CD14-positive monocyte (primary cell): ENCODE measurements around the gene SOX15. TPM values are rescaled to one million over a fixed set of nuclear protein-coding genes. Genes with fewer than 3 reads are reported as not detected.

Experiments used
- DNase-seq, 3 donors: peaks; one replicate each; pipeline ENCODE4 v3.0.0-alpha.2; 2011 to 2022
- H2AFZ ChIP-seq: 2 replicates; pipeline ENCODE4 v1.6.0; 2012; ENCODE audit warnings: mild to moderate bottlenecking, low read depth, low read length, inconsistent platforms; ENCODE audit not compliant: insufficient read depth, poor library complexity, severe bottlenecking
- H3K27ac ChIP-seq, 2 donors: 1 replicate in 1 of 2; 2 replicates in 1 of 2; pipeline ENCODE4 v1.5.1; 2012 to 2013; ENCODE audit warnings: low read length in 2 of 2, control low read depth in 1 of 2, inconsistent platforms in 1 of 2, low read depth in 1 of 2, mild to moderate bottlenecking in 1 of 2
- H3K27me3 ChIP-seq, 2 donors: one replicate each; pipeline versions ENCODE4 v1.6.0 to v1.6.1; 2011 to 2013; ENCODE audit warnings: low read length in 2 of 2; ENCODE audit not compliant: control insufficient read depth in 2 of 2, insufficient read depth in 2 of 2
- H3K36me3 ChIP-seq, 2 donors: replicated peaks in 1 of 2; 1 replicate in 1 of 2; 2 replicates in 1 of 2; pipeline versions ENCODE4 v1.5.1 to v1.6.1; 2012 to 2013; ENCODE audit warnings: low read length in 2 of 2, control low read depth in 1 of 2, inconsistent platforms in 1 of 2, mild to moderate bottlenecking in 1 of 2; ENCODE audit not compliant: insufficient read depth in 2 of 2, control insufficient read depth in 1 of 2
- H3K4me1 ChIP-seq, 2 donors: 1 replicate in 1 of 2; 2 replicates in 1 of 2; pipeline versions ENCODE4 v1.5.1 to v1.6.1; 2012 to 2013; ENCODE audit warnings: low read length in 2 of 2, control low read depth in 1 of 2, inconsistent platforms in 1 of 2, mild to moderate bottlenecking in 1 of 2, moderate library complexity in 1 of 2; ENCODE audit not compliant: insufficient read depth in 2 of 2, control insufficient read depth in 1 of 2
- H3K4me2 ChIP-seq: replicated peaks from 2 replicates; pipeline ENCODE3; 2012; ENCODE audit warnings: low read length, moderate library complexity, mild to moderate bottlenecking; ENCODE audit not compliant: poor library complexity, severe bottlenecking; ENCODE audit errors: extremely low read depth
- H3K4me3 ChIP-seq, 3 experiments: fragments of 200-600 bp in 1 of 3; sonication (generic) in 1 of 3; replicated peaks in 1 of 3; 1 replicate in 2 of 3; 2 replicates in 1 of 3; pipeline ENCODE4 v1.5.1; 2011 to 2013; ENCODE audit warnings: low read length in 3 of 3, mild to moderate bottlenecking in 3 of 3, control low read depth in 2 of 3, low read depth in 2 of 3, inconsistent platforms in 1 of 3, moderate library complexity in 1 of 3
- H3K79me2 ChIP-seq: 2 replicates; pipeline ENCODE4 v1.6.0; 2012; ENCODE audit warnings: mild to moderate bottlenecking, control low read depth, inconsistent platforms, low read length, moderate library complexity; ENCODE audit not compliant: insufficient read depth
- H3K9ac ChIP-seq: 2 replicates; pipeline ENCODE4 v1.6.0; 2017; ENCODE audit warnings: low read length, mild to moderate bottlenecking; ENCODE audit not compliant: insufficient read depth, poor library complexity, severe bottlenecking
- H3K9me3 ChIP-seq, 2 donors: replicated peaks in 1 of 2; 1 replicate in 1 of 2; 2 replicates in 1 of 2; pipeline versions ENCODE4 v1.5.1 to v1.6.1; 2012 to 2013; ENCODE audit warnings: low read length in 2 of 2, control low read depth in 1 of 2; ENCODE audit not compliant: control insufficient read depth in 1 of 2, insufficient read depth in 1 of 2
- H4K20me1 ChIP-seq: 2 replicates; pipeline ENCODE4 v1.6.0; 2012; ENCODE audit warnings: mild to moderate bottlenecking, low read length, control low read depth, moderate library complexity; ENCODE audit not compliant: insufficient read depth
- H3K27ac Mint-ChIP-seq, 7 donors: one replicate each; pipeline ENCODE4 v1.8.0; 2020; ENCODE audit warnings: mild to moderate bottlenecking in 7 of 7, mixed read lengths in 7 of 7, moderate library complexity in 6 of 7, inconsistent platforms in 2 of 7
- H3K27me3 Mint-ChIP-seq, 3 donors: one replicate each; pipeline ENCODE4 v1.8.0; 2021 to 2022; ENCODE audit warnings: low read depth in 3 of 3, mild to moderate bottlenecking in 3 of 3, mixed read lengths in 3 of 3, moderate library complexity in 3 of 3, inconsistent platforms in 1 of 3
- H3K36me3 Mint-ChIP-seq, 2 donors: one replicate each; pipeline ENCODE4 v1.8.0; 2020; ENCODE audit warnings: mixed read lengths in 2 of 2, inconsistent platforms in 1 of 2, mild to moderate bottlenecking in 1 of 2
- H3K4me1 Mint-ChIP-seq: one replicate; pipeline ENCODE4 v1.8.0; 2020; ENCODE audit warnings: mild to moderate bottlenecking, mixed read lengths
- H3K4me3 Mint-ChIP-seq, 2 donors: one replicate each; pipeline ENCODE4 v1.8.0; 2020; ENCODE audit warnings: mild to moderate bottlenecking in 2 of 2, mixed read lengths in 2 of 2, moderate library complexity in 1 of 2
- H3K9me3 Mint-ChIP-seq, 7 donors: one replicate each; pipeline ENCODE4 v1.8.0; 2020 to 2022; ENCODE audit warnings: mixed read lengths in 7 of 7, mild to moderate bottlenecking in 6 of 7, moderate library complexity in 6 of 7, inconsistent platforms in 2 of 7
- WGBS: methylation state at CpG from one replicate; pipeline ENCODE4 v1.1.5; 2013; ENCODE audit warnings: missing lambda C conversion rate; ENCODE audit not compliant: insufficient coverage; 5-methylcytosine and 5-hydroxymethylcytosine counted together
- intact Hi-C, 2 donors: fragments of 100-400 bp; cut with micrococcal nuclease; formaldehyde crosslinking; loops; one replicate each; pipeline versions ENCODE4 v1.15.0 to v1.15.1; 2023
- polyA plus RNA-seq, 3 donors: library from polyadenylated mRNA; depleted of rRNA in 1 of 3; unstranded in 2 of 3; stranded (reverse) in 1 of 3; fragments of 300-500 nt in 2 of 3; fragments of >200 nt in 1 of 3; fragmentation: Illumina TruSeq in 2 of 3; gene quantifications; 1 replicate in 2 of 3; 2 replicates in 1 of 3; pipeline ENCODE4 v1.2.3, GENCODE V29; 2012 to 2021
- TF ChIP-seq, protein P1 (sequence below): fragments of 200-600 bp; IDR thresholded peaks from one replicate; pipeline ENCODE4 v1.8.0; 2022; ENCODE audit warnings: antibody characterized with exemption, mild to moderate bottlenecking

The SOX15 gene
- polyA plus RNA-seq, 3 donors = 0.86 to 1.2 (median 1.1) TPM

DNA sequence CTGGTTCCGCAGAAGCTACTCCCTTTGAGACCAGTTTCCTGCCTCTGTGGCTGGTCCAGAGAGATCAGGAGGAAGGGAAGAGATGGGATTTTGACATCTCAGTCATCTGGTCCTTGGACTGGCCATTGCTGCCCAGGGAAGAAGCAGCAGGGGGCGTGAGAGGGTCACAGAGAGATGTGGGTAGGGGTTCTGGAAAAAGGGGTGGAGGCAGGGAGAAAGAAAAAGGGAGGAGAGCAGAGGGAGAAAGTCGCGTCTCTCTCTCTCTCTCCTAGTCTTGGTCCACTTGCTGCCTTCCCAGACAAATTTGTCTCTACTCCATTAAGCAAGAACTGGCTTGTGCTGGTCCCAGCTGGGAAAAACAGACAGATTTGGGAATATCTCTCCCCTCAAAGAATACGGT is 44.5 kb upstream of the SOX15 start:
- H2AFZ ChIP-seq = no peak overlapping the region
- peak overlapping the region in 1 of 7 donors; percentile 70 for H3K27ac Mint-ChIP-seq
- intact Hi-C loops = no loop called here
- TF ChIP-seq, protein P1, sequence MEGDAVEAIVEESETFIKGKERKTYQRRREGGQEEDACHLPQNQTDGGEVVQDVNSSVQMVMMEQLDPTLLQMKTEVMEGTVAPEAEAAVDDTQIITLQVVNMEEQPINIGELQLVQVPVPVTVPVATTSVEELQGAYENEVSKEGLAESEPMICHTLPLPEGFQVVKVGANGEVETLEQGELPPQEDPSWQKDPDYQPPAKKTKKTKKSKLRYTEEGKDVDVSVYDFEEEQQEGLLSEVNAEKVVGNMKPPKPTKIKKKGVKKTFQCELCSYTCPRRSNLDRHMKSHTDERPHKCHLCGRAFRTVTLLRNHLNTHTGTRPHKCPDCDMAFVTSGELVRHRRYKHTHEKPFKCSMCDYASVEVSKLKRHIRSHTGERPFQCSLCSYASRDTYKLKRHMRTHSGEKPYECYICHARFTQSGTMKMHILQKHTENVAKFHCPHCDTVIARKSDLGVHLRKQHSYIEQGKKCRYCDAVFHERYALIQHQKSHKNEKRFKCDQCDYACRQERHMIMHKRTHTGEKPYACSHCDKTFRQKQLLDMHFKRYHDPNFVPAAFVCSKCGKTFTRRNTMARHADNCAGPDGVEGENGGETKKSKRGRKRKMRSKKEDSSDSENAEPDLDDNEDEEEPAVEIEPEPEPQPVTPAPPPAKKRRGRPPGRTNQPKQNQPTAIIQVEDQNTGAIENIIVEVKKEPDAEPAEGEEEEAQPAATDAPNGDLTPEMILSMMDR = peak; percentile 63
- peaks cover 2 to 11% (median 7%) of the 10 kb centered on the region in 3 donors for H3K27me3 Mint-ChIP-seq
- peaks cover 0 to 3% (median 0%) of the 10 kb centered on the region in 7 donors for H3K9me3 Mint-ChIP-seq
- no peak overlapping the region for H3K4me2 ChIP-seq
- no peaks in the 10 kb centered on the region for H3K79me2 ChIP-seq
- no peaks in the 10 kb centered on the region for H3K36me3 Mint-ChIP-seq
- peaks cover 15% of the 10 kb centered on the region for H3K4me1 Mint-ChIP-seq
- H3K4me3 ChIP-seq = no peak overlapping the region
- no peaks in the 10 kb centered on the region for H4K20me1 ChIP-seq
- no peak overlapping the region for H3K9ac ChIP-seq
- H3K4me1 ChIP-seq = peaks cover 3 to 5% of the 10 kb centered on the region in 2 donors
- H3K27me3 ChIP-seq = no peaks in the 10 kb centered on the region
- 53% methylated on average over 2 of the region's 5 CpGs for whole genome bisulfite sequencing
- H3K4me3 Mint-ChIP-seq = no peak overlapping the region
- H3K9me3 ChIP-seq = no peaks in the 10 kb centered on the region
- peak in 2 of 3 donors; percentile 43 to 48 for DNase-seq
- no peak overlapping the region for H3K27ac ChIP-seq
- H3K36me3 ChIP-seq = no peaks in the 10 kb centered on the region

DNA sequence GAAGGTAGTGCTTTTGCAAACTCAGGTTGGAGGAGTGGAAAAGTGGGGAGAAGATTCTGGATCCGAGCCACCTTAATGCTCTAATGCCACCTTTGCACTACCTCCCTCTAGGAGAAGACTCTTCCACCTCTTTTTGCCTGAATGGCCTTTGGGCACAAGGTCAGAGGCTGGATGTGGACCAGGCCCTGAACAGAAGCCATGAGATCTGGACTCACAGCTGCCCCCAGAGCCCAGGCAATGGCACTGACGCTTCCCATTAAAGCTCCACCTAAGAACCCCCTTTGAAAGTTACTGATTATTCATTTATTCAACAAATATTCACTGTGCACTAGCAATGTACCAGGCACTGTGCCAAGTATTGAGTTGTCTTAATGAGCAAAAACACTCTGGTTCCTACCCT is 43.2 kb upstream of the SOX15 start:
- Mint-ChIP-seq H3K4me3 (no peak overlapping the region), H3K36me3 (no peaks in the 10 kb centered on the region), H3K9me3 (peaks cover 0 to 3% (median 0%) of the 10 kb centered on the region in 7 donors), H3K27me3 (peaks cover 1 to 8% (median 3%) of the 10 kb centered on the region in 3 donors), H3K27ac (no peak overlapping the region), H3K4me1 (peaks cover 10% of the 10 kb centered on the region)
- no peaks in the 10 kb centered on the region for H3K9me3 ChIP-seq
- no peak overlapping the region for H3K4me2 ChIP-seq
- H3K4me1 ChIP-seq = peaks cover 4 to 5% of the 10 kb centered on the region in 2 donors
- H3K4me3 ChIP-seq = no peak overlapping the region
- H3K36me3 ChIP-seq = no peaks in the 10 kb centered on the region
- no peaks in the 10 kb centered on the region for H3K79me2 ChIP-seq
- intact Hi-C loops = no loop called here
- DNase-seq = no peak
- H2AFZ ChIP-seq = no peak overlapping the region
- H3K27ac ChIP-seq = no peak overlapping the region
- no peaks in the 10 kb centered on the region for H3K27me3 ChIP-seq
- H4K20me1 ChIP-seq = no peaks in the 10 kb centered on the region
- no CpG with 5 or more reads among the region's 2 CpGs for WGBS
- H3K9ac ChIP-seq = no peak overlapping the region
- TF ChIP-seq, protein P1 = no peak
